GM12878 (cell line): ENCODE results near the gene NEU4. TPM values are rescaled to one million over a fixed set of nuclear protein-coding genes. Genes with fewer than 3 reads are reported as not detected.

Source experiments
- ATAC-seq: fragments of 200-7000 bp; cut with Tn5 transposase; 3 replicates; pipeline ENCODE4 v1.9.1; 2020; ENCODE audit warnings: mild to moderate bottlenecking, moderate library complexity
- BruUV-seq: library from RNA; stranded (reverse); fragments of 400-500 nt; replicated peaks from 2 replicates; lab custom pipeline; 2021; lab: Mats Ljungman, UMichigan
- CTCF ChIA-PET: fragments of 300-600 bp; sonication (Branson Sonifier 250); formaldehyde crosslinking; extraction: SDS; loops from one replicate; lab custom pipeline; 2021; ENCODE audit warnings: inconsistent platforms; lab: Yijun Ruan, JAX
- POLR2A ChIA-PET: fragments of 350-600 bp; formaldehyde crosslinking; extraction: SDS; loops from one replicate; lab custom pipeline; 2021; ENCODE audit warnings: inconsistent platforms; lab: Charles Lee
- RAD21 ChIA-PET: fragments of 300-600 bp; sonication (Branson Sonifier 250); formaldehyde crosslinking; loops from one replicate; lab custom pipeline; 2023; ENCODE audit warnings: antibody characterized with exemption; ENCODE audit not compliant: unreplicated experiment; lab: Charles Lee
- SMC1A ChIA-PET: fragments of 300-600 bp; sonication (Branson Sonifier 250); formaldehyde crosslinking; loops from one replicate; lab custom pipeline; 2023; ENCODE audit not compliant: unreplicated experiment, uncharacterized antibody; lab: Charles Lee
- DNase-seq: peaks from one replicate; pipeline ENCODE4 v3.0.0-alpha.2; 2011; ENCODE audit warnings: low read depth, low spot score
- FAIRE-seq: peaks from 3 replicates; lab custom pipeline; 2011; peaks lifted over from hg19 to GRCh38; lab: Jason Lieb, UNC
- H2AFZ ChIP-seq: 2 replicates; pipeline ENCODE4 v1.6.0; 2011; ENCODE audit warnings: low read depth, low read length, control low read depth; ENCODE audit not compliant: control insufficient read depth
- H3K27ac ChIP-seq: 2 replicates; pipeline ENCODE4 v1.5.1; 2011; ENCODE audit warnings: control low read depth; ENCODE audit not compliant: control insufficient read depth, insufficient read depth
- H3K27me3 ChIP-seq, 2 experiments: replicated peaks in 1 of 2; 2 replicates each; pipeline versions ENCODE4 v1.6.0 to v1.6.1; 2011; ENCODE audit warnings: low read length in 1 of 2; ENCODE audit not compliant: control insufficient read depth in 2 of 2, insufficient read depth in 2 of 2
- H3K36me3 ChIP-seq, 2 experiments: 2 replicates each; pipeline ENCODE4 v1.5.1; 2011; ENCODE audit warnings: low read length in 1 of 2; ENCODE audit not compliant: control insufficient read depth in 2 of 2, insufficient read depth in 2 of 2
- H3K4me1 ChIP-seq: 2 replicates; pipeline ENCODE4 v1.6.1; 2011; ENCODE audit warnings: mild to moderate bottlenecking, low read length, moderate library complexity, mixed read lengths; ENCODE audit not compliant: control insufficient read depth, insufficient read depth
- H3K4me2 ChIP-seq: 2 replicates; pipeline ENCODE4 v1.6.0; 2011; ENCODE audit warnings: control low read depth; ENCODE audit not compliant: control insufficient read depth, insufficient read depth
- H3K4me3 ChIP-seq: fragments of 200-600 bp; sonication (generic); 2 replicates; pipeline ENCODE4 v1.5.1; 2016
- H3K79me2 ChIP-seq: 2 replicates; pipeline ENCODE4 v1.6.0; 2011; ENCODE audit warnings: low read length; ENCODE audit not compliant: control insufficient read depth, insufficient read depth
- H3K9ac ChIP-seq: 2 replicates; pipeline ENCODE4 v1.8.0; 2011; ENCODE audit warnings: low read length, control low read depth, mixed read lengths; ENCODE audit not compliant: control insufficient read depth, insufficient read depth
- H3K9me3 ChIP-seq: replicated peaks from 3 replicates; pipeline ENCODE4 v1.5.1; 2011; ENCODE audit warnings: mild to moderate bottlenecking, low read length; ENCODE audit not compliant: control insufficient read depth, insufficient read depth
- H4K20me1 ChIP-seq: 2 replicates; pipeline ENCODE4 v1.6.0; 2011; ENCODE audit not compliant: control insufficient read depth, insufficient read depth
- CHD2 ChIP-seq: IDR thresholded peaks from 2 replicates; pipeline ENCODE4 v1.6.1; 2011; ENCODE audit warnings: low read depth, low read length, improper control_type of control experiment, borderline replicate concordance
- DPF2 ChIP-seq: fragments of 450-650 bp; IDR thresholded peaks from 2 replicates; pipeline ENCODE4 v1.6.1; 2017; ENCODE audit warnings: mild to moderate bottlenecking
- POLR2AphosphoS2 ChIP-seq: IDR thresholded peaks from 2 replicates; pipeline ENCODE4 v1.6.1; 2011; ENCODE audit warnings: low read depth, mild to moderate bottlenecking, low read length, improper control_type of control experiment, moderate library complexity
- RBBP5 ChIP-seq: fragments of 200-600 bp; sonication (generic); conservative IDR thresholded peaks from 2 replicates; pipeline ENCODE4 v1.6.1; 2016
- SIX5 ChIP-seq: IDR thresholded peaks from 2 replicates; pipeline ENCODE4 v1.6.1; 2011; ENCODE audit warnings: mild to moderate bottlenecking, low read depth, low read length, moderate library complexity; ENCODE audit not compliant: severe bottlenecking
- TCF7 ChIP-seq: IDR thresholded peaks from 2 replicates; pipeline ENCODE4 v1.6.1; 2014; ENCODE audit warnings: antibody characterized with exemption, borderline replicate concordance
- WGBS: methylation state at CpG from one replicate; pipeline ENCODE4 v1.1.6; 2016; ENCODE audit warnings: low lambda C conversion rate; ENCODE audit not compliant: insufficient replicate concordance, insufficient coverage; ENCODE audit errors: missing lambda C conversion rate; 5-methylcytosine and 5-hydroxymethylcytosine counted together
- in situ Hi-C: fragments of 300-500 bp; cut with MboI; formaldehyde crosslinking; loops from 9 replicates; pipeline ENCODE4 v1.14.3; 2018; ENCODE audit warnings: mixed read lengths
- intact Hi-C: fragments of 100-400 bp; cut with micrococcal nuclease; formaldehyde crosslinking; loops from one replicate; pipeline ENCODE4 v1.14.2; 2022; ENCODE audit not compliant: unreplicated experiment
- polyA plus RNA-seq, 11 experiments: library from polyadenylated mRNA; depleted of rRNA in 4 of 11; unstranded in 6 of 11; stranded (reverse) in 5 of 11; fragments of >200 nt; fragmentation: Nextera tagmentation in 4 of 11; fragmentation: Illumina TruSeq in 1 of 11; extraction: Ambion mirVana in 4 of 11; extraction: Trizol in 1 of 11; gene quantifications; 1 replicate in 1 of 11; 2 replicates in 10 of 11; pipeline versions ENCODE4 v1.2.1 to v1.2.3, GENCODE V29; 2011 to 2016; ENCODE audit warnings: inconsistent platforms in 2 of 11, missing spikeins in 2 of 11, low read depth in 1 of 11
- total RNA-seq, 4 experiments: library from RNA; depleted of rRNA in 3 of 4; stranded (reverse); fragments of >200 nt in 3 of 4; fragmentation: Illumina TruSeq in 1 of 4; extraction: Trizol in 1 of 4; gene quantifications; 2 replicates each; pipeline versions ENCODE4 v1.2.1 to v1.2.3, GENCODE V29; 2013 to 2021
- TF ChIP-seq, protein P1 (sequence below): IDR thresholded peaks from 2 replicates; pipeline ENCODE4 v1.6.1; 2012; ENCODE audit warnings: low read length, inconsistent platforms

Gene NEU4
- total and polyA plus RNA-seq, 10 of the 15 experiments (the other 5 are each of a cell fraction or from before 2014, with no cell fraction given), result 0.01 to 0.28 (median 0.14) TPM; not detected in 5

DNA sequence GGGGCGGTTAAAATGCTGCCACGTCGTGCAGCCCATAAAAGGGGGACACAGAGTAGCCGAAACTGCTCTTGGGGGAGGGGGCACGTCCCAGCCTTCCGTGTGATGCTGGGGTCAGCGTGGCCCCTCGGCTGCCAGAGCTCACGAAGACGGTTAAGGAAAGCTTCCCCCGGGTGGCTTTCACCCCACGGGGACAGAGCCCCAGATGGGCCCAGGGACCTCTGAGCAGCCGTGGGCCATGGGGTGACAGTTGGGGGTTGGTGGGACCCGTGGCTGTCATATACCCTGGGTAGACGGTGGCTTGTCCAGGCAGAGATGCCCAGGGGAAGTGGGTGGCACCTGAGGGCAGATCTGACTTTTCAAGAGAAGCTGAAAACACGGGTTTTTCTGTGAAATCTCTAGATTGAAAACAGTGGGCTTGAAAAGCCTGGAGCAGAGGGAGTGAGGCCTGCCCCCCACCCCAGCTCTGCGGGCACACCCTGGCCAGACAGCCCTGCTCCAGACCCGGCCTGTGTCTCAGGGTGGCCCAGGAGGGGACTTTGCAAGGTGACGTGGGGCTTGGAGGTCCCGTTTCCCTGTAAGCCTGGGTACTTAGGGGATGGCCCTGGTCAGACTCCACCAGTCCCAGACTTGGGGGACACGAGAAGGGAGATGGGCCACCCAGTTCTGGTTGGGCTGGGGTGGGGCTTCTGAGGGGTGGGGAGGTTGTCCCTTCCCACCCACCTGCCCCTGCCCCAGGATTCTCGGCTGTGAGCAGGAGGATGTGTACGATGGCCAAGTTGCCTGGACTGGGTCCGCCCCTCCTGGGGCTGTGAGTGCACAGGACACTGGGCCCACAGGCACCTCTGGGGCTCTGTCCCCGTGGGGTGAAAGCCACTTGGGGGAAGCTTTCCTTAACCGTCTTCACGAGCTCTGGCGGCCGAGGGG lies 652 bp downstream of the NEU4 start:
- no peak overlapping the region for H2AFZ ChIP-seq
- POLR2A ChIA-PET, result no interaction called here

More for the DNA sequence above, 652 bp downstream of the NEU4 start:
- intact Hi-C loops, result no loop called here
- in situ Hi-C loops, result no loop called here
- SMC1A ChIA-PET, result no interaction called here
- RAD21 ChIA-PET, result interaction anchor here (1.3 kb wide), 1 partner anchor 77 kb away, joined by 3 read pairs; no protein-coding TSS in a partner anchor
- 38% methylated on average over 29 of the region's 29 CpGs for WGBS
- Histone ChIP-seq H3K27ac (no peak overlapping the region), H3K79me2 (no peaks in the 10 kb centered on the region), H3K4me1 (peaks cover 10% of the 10 kb centered on the region), H3K9me3 (no peaks in the 10 kb centered on the region), H3K4me3 (no peak overlapping the region), H4K20me1 (no peaks in the 10 kb centered on the region), H3K36me3 (no peaks in the 10 kb centered on the region), H3K27me3 (no peaks in the 10 kb centered on the region; a peak in 1 of 4 replicates), H3K4me2 (no peak overlapping the region), H3K9ac (no peak overlapping the region)
- TF ChIP-seq POLR2AphosphoS2 (no peak), DPF2 (no peak), CHD2 (no peak), RBBP5 (no peak), TCF7 (no peak), SIX5 (no peak)
- TF ChIP-seq, protein P1, sequence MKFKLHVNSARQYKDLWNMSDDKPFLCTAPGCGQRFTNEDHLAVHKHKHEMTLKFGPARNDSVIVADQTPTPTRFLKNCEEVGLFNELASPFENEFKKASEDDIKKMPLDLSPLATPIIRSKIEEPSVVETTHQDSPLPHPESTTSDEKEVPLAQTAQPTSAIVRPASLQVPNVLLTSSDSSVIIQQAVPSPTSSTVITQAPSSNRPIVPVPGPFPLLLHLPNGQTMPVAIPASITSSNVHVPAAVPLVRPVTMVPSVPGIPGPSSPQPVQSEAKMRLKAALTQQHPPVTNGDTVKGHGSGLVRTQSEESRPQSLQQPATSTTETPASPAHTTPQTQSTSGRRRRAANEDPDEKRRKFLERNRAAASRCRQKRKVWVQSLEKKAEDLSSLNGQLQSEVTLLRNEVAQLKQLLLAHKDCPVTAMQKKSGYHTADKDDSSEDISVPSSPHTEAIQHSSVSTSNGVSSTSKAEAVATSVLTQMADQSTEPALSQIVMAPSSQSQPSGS, result no peak
- peak; percentile 17 for ATAC-seq
- no TSS peak for BruUV-seq
- FAIRE-seq, result no peak
- no peak for DNase-seq
- CTCF ChIA-PET, result interaction anchor here (2.1 kb wide), 1 partner anchor 21 kb away, joined by 6 read pairs; no protein-coding TSS in a partner anchor
